ENCODE data around the gene ZDHHC11.

DNA sequence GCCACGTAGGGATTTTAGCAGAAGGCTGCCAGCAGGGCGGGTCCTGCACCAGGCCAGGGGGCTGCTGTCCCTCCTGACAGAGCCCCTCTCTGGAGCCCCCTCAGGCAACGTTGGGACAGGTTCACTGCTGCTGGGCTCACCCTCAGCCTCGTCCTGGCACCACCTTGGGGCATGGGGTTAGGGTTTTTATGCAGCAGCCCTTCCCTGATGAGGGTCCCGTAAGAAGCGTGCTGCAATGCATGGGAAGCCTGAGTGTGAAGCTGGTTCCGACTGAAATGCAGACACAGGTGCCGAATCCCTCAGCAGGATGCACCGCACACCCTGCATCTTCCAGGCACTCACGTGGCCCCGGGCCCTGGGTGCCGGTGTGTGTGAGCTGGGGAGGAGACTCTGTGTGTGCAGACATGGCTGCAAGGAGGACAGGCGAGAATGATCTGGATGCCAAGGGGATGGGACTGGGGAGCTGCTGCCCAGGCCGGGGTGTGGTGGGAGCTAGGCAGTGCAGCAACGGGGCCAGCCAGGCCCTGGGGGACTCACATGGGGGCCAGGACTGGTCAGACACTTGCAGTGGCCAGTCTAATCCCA lies 93.3 kb downstream of the ZDHHC11 start:
- TF ChIP-seq, protein P1, sequence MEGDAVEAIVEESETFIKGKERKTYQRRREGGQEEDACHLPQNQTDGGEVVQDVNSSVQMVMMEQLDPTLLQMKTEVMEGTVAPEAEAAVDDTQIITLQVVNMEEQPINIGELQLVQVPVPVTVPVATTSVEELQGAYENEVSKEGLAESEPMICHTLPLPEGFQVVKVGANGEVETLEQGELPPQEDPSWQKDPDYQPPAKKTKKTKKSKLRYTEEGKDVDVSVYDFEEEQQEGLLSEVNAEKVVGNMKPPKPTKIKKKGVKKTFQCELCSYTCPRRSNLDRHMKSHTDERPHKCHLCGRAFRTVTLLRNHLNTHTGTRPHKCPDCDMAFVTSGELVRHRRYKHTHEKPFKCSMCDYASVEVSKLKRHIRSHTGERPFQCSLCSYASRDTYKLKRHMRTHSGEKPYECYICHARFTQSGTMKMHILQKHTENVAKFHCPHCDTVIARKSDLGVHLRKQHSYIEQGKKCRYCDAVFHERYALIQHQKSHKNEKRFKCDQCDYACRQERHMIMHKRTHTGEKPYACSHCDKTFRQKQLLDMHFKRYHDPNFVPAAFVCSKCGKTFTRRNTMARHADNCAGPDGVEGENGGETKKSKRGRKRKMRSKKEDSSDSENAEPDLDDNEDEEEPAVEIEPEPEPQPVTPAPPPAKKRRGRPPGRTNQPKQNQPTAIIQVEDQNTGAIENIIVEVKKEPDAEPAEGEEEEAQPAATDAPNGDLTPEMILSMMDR (IDR thresholded peaks at IDR 0.05; ENCODE audit: low read depth, low read length) = no peak
- TF ChIP-seq EZH2phosphoT487 (IDR thresholded peaks at IDR 0.05; ENCODE audit: low read depth) = no peak

Measured in OCI-LY3 (cell line).